Urinary bladder (tissue), 4 donors: ENCODE measurements around the gene KCNE3. TPM values are rescaled to one million over a fixed set of nuclear protein-coding genes. Genes with fewer than 3 reads are reported as not detected.

ENCODE experiments used
- DNase-seq: peaks from one replicate; pipeline ENCODE4 v3.0.0-alpha.2; 2015; ENCODE audit errors: extremely low spot score
- H3K27ac ChIP-seq: one replicate; pipeline ENCODE4 v1.5.1; 2013; ENCODE audit warnings: low read depth, mild to moderate bottlenecking, moderate library complexity
- H3K36me3 ChIP-seq: one replicate; pipeline ENCODE4 v1.6.1; 2013; ENCODE audit warnings: mild to moderate bottlenecking, moderate library complexity; ENCODE audit not compliant: insufficient read depth
- H3K4me1 ChIP-seq: one replicate; pipeline ENCODE4 v1.6.1; 2013; ENCODE audit warnings: mild to moderate bottlenecking, moderate library complexity; ENCODE audit not compliant: insufficient read depth
- H3K4me3 ChIP-seq: one replicate; pipeline ENCODE4 v1.5.1; 2013; ENCODE audit warnings: low read depth, low read length
- WGBS: extraction: QIAGEN DNeasy Blood & Tissue Kit; methylation state at CpG from one replicate; pipeline ENCODE4 v1.1.7; 2013; 5-methylcytosine and 5-hydroxymethylcytosine counted together
- polyA plus RNA-seq: library from polyadenylated mRNA; stranded (reverse); fragments of 200-250 nt; gene quantifications from one replicate; pipeline ENCODE4 v1.2.3, GENCODE V29; 2013
- total RNA-seq: library from RNA; depleted of rRNA; stranded (reverse); fragments of >200 nt; gene quantifications from one replicate; pipeline ENCODE4 v1.2.3, GENCODE V29; 2014
- donor health status: healthy with polysubstance abuse.
- donor health status: healthy.

Gene KCNE3
- total RNA-seq (6.8 TPM), polyA plus RNA-seq (5.8 TPM)

DNA sequence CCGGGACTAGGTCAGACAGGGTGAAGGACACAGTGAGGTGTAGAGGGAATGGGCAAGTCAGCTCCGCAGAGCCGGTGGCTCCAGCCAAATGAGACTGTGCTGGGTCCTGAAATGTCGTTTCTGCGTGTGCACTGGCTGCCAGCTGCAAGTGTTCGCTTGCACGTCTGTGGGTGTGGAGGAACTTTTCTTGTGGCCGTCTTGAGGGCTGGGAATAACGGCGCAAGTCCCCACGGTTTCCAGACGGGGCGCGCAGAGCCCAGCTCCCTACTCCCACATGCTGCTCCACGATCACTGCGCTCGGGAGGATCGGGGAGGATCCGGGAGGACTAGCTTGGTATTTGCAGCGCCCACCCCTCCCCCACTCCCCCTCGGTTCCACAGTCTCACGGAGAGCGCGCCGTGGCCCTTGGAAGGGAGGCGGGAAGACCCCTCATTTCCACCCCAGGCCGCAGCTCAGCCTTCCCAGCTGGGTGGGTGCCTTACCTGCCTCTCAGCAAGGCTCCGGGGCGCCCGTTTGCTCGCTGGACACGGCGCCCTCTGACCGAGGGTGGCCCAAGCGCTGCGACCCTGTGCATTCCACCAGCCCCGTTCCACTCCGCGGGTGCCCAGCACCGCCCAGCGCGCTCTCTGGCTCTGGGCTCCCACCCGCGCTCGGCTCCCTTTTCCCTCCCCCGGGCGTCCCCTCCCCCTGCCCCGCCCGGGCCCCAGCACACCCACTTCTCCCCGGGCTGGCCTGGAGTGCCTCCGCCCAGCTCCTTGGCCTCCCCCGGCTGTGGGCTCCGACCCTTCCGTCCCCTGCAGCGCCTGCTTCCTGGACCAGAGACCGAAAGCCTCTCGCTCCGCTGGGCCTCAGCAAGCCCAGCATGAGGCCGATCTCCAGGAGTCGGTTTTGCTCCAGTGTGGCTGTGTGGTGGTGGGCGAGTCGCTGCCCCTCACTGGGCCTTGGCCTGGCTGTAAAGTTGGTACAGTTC, at the start of gene KCNE3:
TSS of gene KCNE3 (minus strand) at position 634 of the 970 bp plus-strand sequence. CDS start 9,986 bp downstream, outside the sequence.
- no peak for DNase-seq
- H3K36me3 ChIP-seq: no peaks in the 10 kb centered on the region
- no peak within 1 kb of the TSS for H3K27ac ChIP-seq
- peak within 1 kb of the TSS; percentile 57 for H3K4me3 ChIP-seq
- 9% methylated on average over 62 of the region's 62 CpGs for WGBS
- no peaks in the 10 kb centered on the region for H3K4me1 ChIP-seq

DNA sequence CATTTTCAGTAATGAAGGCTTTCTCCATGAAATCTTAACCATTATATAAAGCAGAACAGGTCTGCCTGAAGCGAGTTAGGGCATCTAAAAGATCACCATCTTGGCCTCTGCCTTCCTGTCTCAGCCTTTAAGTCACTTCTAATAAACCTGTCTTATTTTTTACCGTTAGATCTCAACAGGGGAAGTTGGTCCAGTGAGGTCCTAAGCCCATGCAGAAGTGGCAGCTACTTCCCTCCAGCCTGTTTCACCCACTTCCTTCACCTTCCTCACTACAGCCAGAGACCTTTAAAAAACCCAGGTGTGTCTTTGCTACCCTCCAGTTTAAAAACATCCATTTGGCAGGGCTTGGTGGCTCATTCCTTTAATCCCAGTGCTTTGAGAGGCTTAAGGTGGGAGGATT, 40.2 kb upstream of the KCNE3 start:
- H3K4me1 ChIP-seq: no peaks in the 10 kb centered on the region
- H3K4me3 ChIP-seq: no peak overlapping the region
- no peak for DNase-seq
- 36% methylated on average over 2 of the region's 2 CpGs for WGBS
- H3K36me3 ChIP-seq: no peaks in the 10 kb centered on the region
- no peak overlapping the region for H3K27ac ChIP-seq

DNA sequence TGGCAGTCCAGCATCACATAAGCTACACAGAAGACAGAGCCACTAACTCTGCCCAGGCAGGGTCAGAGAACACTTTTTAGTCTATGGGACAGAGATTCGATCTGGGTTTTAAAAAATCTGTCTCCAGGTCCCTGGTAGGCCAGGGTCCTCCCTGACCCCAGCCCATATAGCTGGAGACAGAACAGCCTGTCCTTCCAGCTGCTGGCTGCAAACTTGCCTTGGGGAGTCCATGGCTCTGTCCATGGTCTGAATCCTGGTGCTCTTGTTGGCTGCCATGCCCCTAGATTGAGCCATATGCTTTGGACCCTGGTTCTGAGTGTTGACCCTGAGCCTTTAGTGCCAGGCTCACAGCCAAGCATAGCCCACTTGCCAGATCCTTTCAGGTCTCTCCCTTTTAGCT, 39.5 kb upstream of the KCNE3 start:
- Histone ChIP-seq H3K4me1 (no peaks in the 10 kb centered on the region), H3K27ac (no peak overlapping the region), H3K36me3 (no peaks in the 10 kb centered on the region), H3K4me3 (no peak overlapping the region)
- 94% methylated on average over 1 of the region's 1 CpG for WGBS
- DNase-seq: no peak

- no peak for DNase-seq
- no peaks in the 10 kb centered on the region for H3K4me1 ChIP-seq
- 85% methylated on average over 4 of the region's 4 CpGs for WGBS
- no peak overlapping the region for H3K27ac ChIP-seq
- no peaks in the 10 kb centered on the region for H3K36me3 ChIP-seq
- H3K4me3 ChIP-seq: no peak overlapping the region
Observed at GRCh38 chr11:74505911-74506310, 38.6 kb upstream of the KCNE3 start.

DNA sequence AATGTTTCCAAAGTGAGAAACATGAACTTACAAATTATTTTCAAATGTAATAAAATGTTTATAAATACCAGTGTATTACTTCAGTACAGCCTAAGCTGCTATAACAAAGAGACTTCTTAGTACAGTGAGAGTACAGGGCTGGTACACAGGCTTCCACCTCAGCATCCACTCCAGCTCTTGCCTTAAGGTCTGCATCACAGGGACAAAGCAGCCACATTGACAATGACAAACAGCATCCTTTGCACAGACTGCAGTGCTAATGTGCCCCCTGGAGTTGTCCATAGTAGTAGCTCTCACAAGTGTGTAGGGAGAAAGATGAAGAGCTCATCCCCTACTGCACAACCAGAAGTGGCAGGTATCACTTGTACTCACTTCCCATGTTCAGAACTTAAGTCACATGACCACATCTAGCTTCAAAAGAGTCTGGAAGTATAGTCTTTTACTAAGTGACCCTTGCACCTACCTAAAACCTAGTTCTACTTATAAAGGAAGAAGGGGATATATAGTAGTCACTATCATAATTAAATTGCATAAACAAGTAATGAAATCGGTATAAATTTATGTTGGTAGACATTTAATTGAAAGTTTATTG, 36.8 kb upstream of the KCNE3 start:
- no peak overlapping the region for H3K27ac ChIP-seq
- H3K4me3 ChIP-seq: no peak overlapping the region
- no peak for DNase-seq
- WGBS: 86% methylated on average over 1 of the region's 1 CpG
- no peaks in the 10 kb centered on the region for H3K36me3 ChIP-seq
- H3K4me1 ChIP-seq: no peaks in the 10 kb centered on the region

GRCh38 chr11:74494916-74495315, 27.6 kb upstream of the KCNE3 start:
- H3K4me3 ChIP-seq: no peak overlapping the region
- H3K36me3 ChIP-seq: no peaks in the 10 kb centered on the region
- no peak for DNase-seq
- no peaks in the 10 kb centered on the region for H3K4me1 ChIP-seq
- no peak overlapping the region for H3K27ac ChIP-seq
- 74% methylated on average over 1 of the region's 1 CpG for WGBS

GRCh38 chr11:74493791-74494630, 26.7 kb upstream of the KCNE3 start:
- Histone ChIP-seq H3K4me3 (peak overlapping the region; percentile 66), H3K27ac (peak overlapping the region; percentile 98), H3K4me1 (no peaks in the 10 kb centered on the region), H3K36me3 (no peaks in the 10 kb centered on the region)
- WGBS: 12% methylated on average over 14 of the region's 14 CpGs
- peak; percentile 17 for DNase-seq

- no peaks in the 10 kb centered on the region for H3K36me3 ChIP-seq
- peak within 1 kb of the TSS; percentile 66 for H3K4me3 ChIP-seq
- WGBS: under 1% methylated on average over 94 of the region's 94 CpGs
- peak; percentile 90 for DNase-seq
- H3K4me1 ChIP-seq: no peaks in the 10 kb centered on the region
- H3K27ac ChIP-seq: peak within 1 kb of the TSS; percentile 98
Observed at GRCh38 chr11:74492974-74493790, 25.8 kb upstream of the KCNE3 start, which contains the start of gene LIPT2. TSS of gene LIPT2 (minus strand) at chr11:74493724. CDS start at chr11:74493703, 21 bp downstream.

GRCh38 chr11:74492084-74492483, 24.7 kb upstream of the KCNE3 start:
- DNase-seq: no peak
- Histone ChIP-seq H3K4me1 (no peaks in the 10 kb centered on the region), H3K27ac (no peak overlapping the region), H3K36me3 (no peaks in the 10 kb centered on the region), H3K4me3 (no peak overlapping the region)
- 92% methylated on average over 11 of the region's 11 CpGs for WGBS

- Histone ChIP-seq H3K36me3 (no peaks in the 10 kb centered on the region), H3K4me3 (no peak overlapping the region)
- WGBS: 89% methylated on average over 4 of the region's 4 CpGs
Observed at GRCh38 chr11:74490941-74491340, 23.6 kb upstream of the KCNE3 start.

DNA sequence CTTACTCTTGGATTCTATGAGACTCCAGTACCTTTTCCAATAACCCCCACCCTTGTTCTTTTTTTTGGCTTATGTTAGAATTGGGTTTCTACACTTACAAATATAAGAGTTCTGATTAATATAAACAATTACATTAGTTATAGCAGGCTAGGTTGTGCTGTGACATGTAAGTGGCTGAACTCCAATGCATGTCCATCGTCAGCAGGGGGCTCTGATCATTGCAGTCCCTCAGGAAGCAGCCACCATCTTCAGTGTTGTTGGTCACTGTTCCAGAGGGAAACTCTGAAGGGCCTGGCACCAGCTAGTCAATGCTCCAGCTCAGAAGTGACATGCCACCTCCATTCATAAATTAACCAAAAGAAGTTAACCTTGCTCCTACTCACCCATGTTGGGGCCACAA, 20.5 kb upstream of the KCNE3 start:
- H3K36me3 ChIP-seq: no peaks in the 10 kb centered on the region
- DNase-seq: no peak
- no peaks in the 10 kb centered on the region for H3K4me1 ChIP-seq
- H3K27ac ChIP-seq: no peak overlapping the region
- no peak overlapping the region for H3K4me3 ChIP-seq
- WGBS: 83% methylated on average over 1 of the region's 1 CpG

More at GRCh38 chr11:74490941-74491340, 23.6 kb upstream of the KCNE3 start:
- Histone ChIP-seq H3K27ac (no peak overlapping the region), H3K4me1 (no peaks in the 10 kb centered on the region)
- DNase-seq: no peak

GRCh38 chr11:74485868-74486267, 18.5 kb upstream of the KCNE3 start:
- 88% methylated on average over 2 of the region's 2 CpGs for WGBS
- Histone ChIP-seq H3K4me3 (no peak overlapping the region), H3K27ac (no peak overlapping the region), H3K36me3 (no peaks in the 10 kb centered on the region), H3K4me1 (no peaks in the 10 kb centered on the region)
- no peak for DNase-seq
